GM18861 (cell line): ENCODE data around the gene SPON1.
"Not testable (repeated sequence)": the region's sequence is repeated elsewhere in the genome, so short reads cannot be mapped to it uniquely, and the experiment has no call there.

Source experiments
- ATAC-seq: cut with Tn5 transposase; IDR thresholded peaks from one replicate; pipeline ENCODE4 v1.9.1; 2021; ENCODE audit not compliant: unreplicated experiment

The SPON1 gene

GRCh38 chr11:14173679-14174078 is 211.2 kb downstream of the SPON1 start:
- not testable (repeated sequence) for ATAC-seq

- no peak for ATAC-seq
Observed at GRCh38 chr11:14179116-14179820, 216.7 kb downstream of the SPON1 start.

DNA sequence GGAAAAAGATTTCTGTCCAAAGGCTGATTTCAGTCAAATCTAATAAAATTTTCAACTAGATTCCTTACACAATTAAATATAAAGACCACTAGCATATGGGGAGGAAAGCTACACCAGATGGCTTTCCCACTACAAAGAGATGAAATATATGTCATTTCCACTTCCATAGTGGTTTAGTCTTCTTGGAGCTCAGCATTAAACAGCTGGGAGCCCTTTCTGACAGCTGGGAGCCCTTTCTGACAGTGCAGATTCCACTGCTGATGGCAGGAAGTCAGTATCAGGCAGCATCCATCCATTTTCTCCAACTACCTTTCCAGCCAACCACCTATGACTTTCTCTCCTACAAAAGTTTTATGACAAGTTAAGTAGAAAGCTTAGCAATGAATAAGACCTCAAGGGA is 218.6 kb downstream of the SPON1 start:
- ATAC-seq, result no peak

DNA sequence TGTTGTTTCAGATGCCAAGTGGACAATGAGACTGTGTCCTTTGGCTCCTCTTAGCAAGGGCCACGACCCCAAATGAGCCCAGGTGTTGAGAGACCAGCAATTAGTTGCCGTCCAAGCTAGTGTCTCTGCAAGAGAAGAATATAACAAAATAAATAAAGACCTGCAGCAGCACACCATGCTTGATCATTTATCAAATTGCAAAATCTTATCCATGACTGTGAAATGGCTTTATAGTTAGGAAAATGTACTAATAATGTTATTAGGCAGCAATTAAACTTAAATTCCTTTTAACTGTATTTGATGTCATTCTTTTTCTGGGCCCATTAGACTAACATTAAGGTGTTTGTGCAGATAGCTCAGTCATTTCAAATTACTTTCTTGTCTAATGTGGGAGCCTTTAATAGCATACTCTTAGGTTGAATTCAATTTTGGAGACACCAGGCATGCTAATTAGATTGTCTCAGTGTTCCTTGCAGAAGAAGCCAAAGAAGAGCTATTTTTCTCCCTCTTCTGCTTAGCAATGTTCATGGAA is 220.4 kb downstream of the SPON1 start:
- no peak for ATAC-seq

- ATAC-seq, result no peak
Observed at GRCh38 chr11:14184028-14184940, 221.8 kb downstream of the SPON1 start.

- ATAC-seq, result no peak
Observed at GRCh38 chr11:14185461-14185860, 222.9 kb downstream of the SPON1 start.

GRCh38 chr11:14186046-14186775 is 223.7 kb downstream of the SPON1 start:
- ATAC-seq, result no peak

DNA sequence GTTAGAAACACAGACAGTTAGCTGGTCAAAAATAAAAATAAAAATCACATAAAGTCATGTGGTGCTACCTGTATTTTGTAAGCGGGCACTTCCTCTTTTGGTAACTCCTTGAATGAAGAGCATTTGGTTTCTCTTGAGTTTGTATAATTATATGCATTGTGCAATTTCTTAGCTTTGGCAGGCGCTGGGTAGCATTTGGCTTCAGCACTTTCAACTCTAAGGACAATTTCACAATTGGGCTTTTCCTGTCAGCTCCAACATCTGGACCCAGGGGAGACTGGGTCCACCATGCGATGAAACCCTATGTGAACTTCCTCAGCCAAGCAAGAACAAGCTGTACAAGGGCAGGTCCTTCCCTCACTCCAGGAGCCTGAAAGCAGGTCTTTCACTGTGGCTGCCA is 227.4 kb downstream of the SPON1 start:
- ATAC-seq, result no peak

DNA sequence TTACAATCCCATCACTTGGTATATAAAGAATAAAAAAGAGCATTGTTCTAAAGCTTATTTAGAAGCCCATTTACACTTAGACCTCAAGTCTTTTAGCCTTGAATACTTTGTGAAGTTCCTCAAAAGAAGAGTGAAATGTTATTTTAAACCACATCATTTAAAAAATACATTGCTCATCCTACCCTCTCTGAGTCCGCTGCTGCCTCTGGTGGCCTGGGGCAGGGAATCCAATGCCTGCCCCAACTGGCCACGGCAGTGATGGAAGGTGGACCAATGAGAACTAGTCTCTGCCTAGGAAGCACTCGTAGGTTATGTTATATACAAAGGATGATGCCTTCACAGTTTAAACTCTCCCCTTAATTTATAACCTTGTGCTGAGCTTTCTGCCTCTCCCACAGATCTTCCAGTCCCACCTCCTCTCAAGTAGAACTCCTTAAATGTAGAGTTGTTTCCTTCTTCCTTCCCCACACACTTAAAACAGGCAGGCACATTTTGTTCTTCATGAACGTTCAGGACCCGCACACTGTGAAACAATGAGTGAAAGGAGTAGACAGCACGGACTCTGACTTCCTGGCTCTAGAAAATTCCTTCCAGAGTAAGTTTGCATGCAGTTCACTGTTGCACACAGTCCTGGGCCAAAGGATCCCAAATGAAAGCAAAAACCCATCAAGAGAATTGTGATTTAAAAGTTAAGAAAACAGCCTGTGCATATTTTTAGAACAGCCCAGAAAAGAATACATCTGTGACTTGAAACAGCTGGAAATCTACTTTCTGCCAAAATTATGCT is 228.7 kb downstream of the SPON1 start:
- ATAC-seq, result no peak

- ATAC-seq, result no peak
Observed at GRCh38 chr11:14193644-14194043, 231.1 kb downstream of the SPON1 start.

DNA sequence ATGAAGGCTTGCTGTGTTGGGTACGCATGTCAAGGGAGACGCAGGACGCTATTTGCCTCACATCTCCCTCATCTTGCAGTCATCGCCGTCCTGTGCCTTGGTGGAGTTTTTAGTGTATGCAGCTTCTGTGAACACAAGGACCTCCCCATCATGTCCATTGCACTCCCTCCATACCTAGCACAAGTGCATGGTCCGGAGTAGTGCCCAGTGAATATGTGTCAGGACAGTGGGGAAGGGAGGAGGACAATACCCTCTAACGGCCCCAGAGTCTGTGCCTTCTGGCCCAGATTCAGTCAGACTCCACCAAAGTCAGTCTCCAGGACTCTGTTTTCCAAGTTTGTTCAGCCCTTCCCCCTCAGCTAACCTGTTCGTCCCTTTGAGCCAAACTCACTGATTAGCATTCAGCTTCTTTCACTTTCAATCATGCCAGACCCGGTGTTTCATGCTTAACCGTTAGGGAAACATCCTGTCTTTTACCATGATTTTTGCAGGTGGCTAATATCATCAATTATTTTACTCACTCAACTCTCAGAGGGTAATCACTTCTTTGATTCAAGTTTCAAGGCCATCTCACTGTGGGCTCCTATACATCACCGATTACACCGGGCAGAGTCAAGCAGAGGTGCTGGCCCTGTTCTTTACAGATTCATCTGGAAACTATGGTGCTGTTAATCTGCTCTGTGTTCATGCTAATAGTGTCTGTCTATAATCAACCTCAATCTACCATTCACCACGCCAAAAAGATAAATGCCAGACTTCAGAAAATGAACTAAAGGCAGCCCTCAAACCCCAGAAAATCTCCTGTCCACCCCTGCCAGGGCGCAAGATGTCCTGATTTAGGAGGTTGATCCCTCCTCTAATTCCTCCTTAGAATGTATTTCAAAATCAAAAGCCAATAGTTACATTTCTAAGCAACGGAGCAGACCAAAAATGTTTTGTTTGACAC is 240.0 kb downstream of the SPON1 start:
- ATAC-seq, result no peak

- ATAC-seq, result no peak
Observed at GRCh38 chr11:14203321-14203720, 240.8 kb downstream of the SPON1 start.

- no peak for ATAC-seq
Observed at GRCh38 chr11:14212986-14213385, 250.5 kb downstream of the SPON1 start.

DNA sequence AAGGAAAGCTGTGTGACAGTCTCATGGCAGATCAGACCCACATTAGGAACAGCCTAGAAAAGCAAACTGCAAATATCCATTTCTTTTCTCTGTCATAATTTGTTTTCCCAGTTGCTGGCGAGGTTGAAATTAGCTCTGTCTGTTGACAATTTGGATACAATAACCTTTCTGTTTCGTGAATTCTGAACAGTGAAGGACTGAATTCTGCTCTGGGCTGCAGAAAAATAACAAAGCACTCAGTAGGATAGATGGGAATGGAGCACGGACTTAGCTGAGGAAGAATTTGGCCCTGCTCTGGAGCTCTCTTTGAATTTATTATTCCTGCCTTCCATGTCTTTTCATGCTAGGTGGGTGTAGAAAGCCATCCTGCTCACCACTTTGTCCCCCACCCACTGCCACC is 256.2 kb downstream of the SPON1 start:
- ATAC-seq, result no peak

DNA sequence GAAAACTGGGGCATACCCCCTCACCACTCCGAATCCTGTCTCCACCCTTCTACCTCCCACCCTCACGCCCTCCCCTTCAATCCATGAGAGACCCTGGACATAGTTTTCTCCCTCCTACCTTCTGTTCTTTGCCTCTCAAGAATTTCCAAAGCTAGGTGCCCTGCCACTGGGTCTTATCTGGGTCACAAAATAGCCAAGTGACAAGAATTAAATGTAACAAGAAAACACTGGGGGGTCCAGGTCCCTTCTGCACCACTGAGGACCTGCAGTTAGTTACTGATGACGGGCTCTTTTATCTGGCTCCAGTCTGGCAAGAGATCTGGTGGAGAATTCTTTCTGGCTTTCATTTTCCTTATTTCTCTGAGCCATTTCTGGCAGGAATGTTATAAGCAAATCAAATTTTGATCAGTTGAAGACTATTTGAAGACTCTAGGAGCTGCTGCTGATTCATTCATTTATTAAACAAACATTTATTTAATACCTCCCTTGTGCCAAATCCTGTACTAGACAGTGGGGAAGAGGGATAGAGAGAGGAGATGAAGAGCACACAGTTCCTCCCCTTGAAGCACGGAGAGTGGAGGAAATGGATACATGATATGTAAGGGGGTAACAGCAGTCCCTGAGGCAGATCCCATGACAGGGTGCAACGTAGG is 261.2 kb downstream of the SPON1 start:
- ATAC-seq, result no peak

GRCh38 chr11:14224395-14224794 is 261.9 kb downstream of the SPON1 start:
- no peak for ATAC-seq

- ATAC-seq, result no peak
Observed at GRCh38 chr11:14225666-14226065, 263.1 kb downstream of the SPON1 start.

- ATAC-seq, result no peak
Observed at GRCh38 chr11:14228356-14228755, 265.8 kb downstream of the SPON1 start.

DNA sequence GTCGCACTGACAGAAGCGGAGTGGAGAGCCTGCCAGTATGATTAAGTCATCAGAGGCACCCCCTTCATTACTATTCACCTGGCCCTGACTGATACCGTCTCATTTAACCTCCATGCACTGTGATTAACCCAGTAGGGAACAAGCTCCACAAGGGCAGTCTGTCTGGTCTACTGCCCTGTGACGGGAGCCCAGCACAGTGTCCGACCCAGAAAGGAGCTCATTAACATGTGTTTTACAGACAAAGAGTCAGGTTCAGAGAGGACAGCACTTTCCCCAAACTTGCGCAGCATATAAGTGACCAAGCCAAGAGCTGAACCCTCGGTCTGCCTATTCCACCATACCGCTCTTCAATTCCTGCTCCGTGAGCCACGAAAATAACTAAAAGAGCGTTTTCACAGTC is 266.9 kb downstream of the SPON1 start:
- ATAC-seq, result no peak
